CD4-positive, alpha-beta T cell (primary cell): ENCODE results near the gene ATG5. TPM values are rescaled to one million over a fixed set of nuclear protein-coding genes. Genes with fewer than 3 reads are reported as not detected.

Experiments
- ATAC-seq: fragments of 200-7000 bp; cut with Tn5 transposase; one replicate; pipeline ENCODE4 v1.10.0; 2022; ENCODE audit warnings: mild to moderate bottlenecking; ENCODE audit not compliant: poor library complexity
- CTCF ChIA-PET: fragments of 350-600 bp; sonication (Branson Sonifier 250); formaldehyde crosslinking; loops from one replicate; lab custom pipeline; 2021; ENCODE audit warnings: antibody characterized with exemption, inconsistent platforms; lab: Charles Lee
- POLR2A ChIA-PET: fragments of 350-600 bp; sonication (Branson Sonifier 250); formaldehyde crosslinking; loops from one replicate; lab custom pipeline; 2021; ENCODE audit warnings: antibody characterized with exemption, inconsistent platforms; lab: Charles Lee
- DNase-seq, 14 experiments: peaks; one replicate each; pipeline ENCODE4 v3.0.0-alpha.2; 2013 to 2020; ENCODE audit warnings: mixed read lengths in 2 of 14
- H3K27ac ChIP-seq, 2 donors: one replicate each; pipeline versions ENCODE4 v1.5.1 to v1.7.0; 2013; ENCODE audit warnings: low read length in 2 of 2, low read depth in 1 of 2, mild to moderate bottlenecking in 1 of 2
- H3K27me3 ChIP-seq, 2 experiments: 1 replicate in 1 of 2; 2 replicates in 1 of 2; pipeline versions ENCODE4 v1.6.1 to v1.7.0; 2013; ENCODE audit warnings: low read length in 2 of 2, control low read depth in 1 of 2, mild to moderate bottlenecking in 1 of 2, moderate library complexity in 1 of 2; ENCODE audit not compliant: insufficient read depth in 2 of 2, control insufficient read depth in 1 of 2
- H3K36me3 ChIP-seq: one replicate; pipeline ENCODE4 v1.6.1; 2013; ENCODE audit warnings: low read length, control low read depth; ENCODE audit not compliant: insufficient read depth
- H3K4me1 ChIP-seq: one replicate; pipeline ENCODE4 v1.6.1; 2013; ENCODE audit warnings: low read length, control low read depth; ENCODE audit not compliant: insufficient read depth
- H3K4me3 ChIP-seq: one replicate; pipeline ENCODE4 v1.5.1; 2013; ENCODE audit warnings: mild to moderate bottlenecking, low read length, moderate library complexity
- H3K9me3 ChIP-seq, 2 experiments: 1 replicate in 1 of 2; 2 replicates in 1 of 2; pipeline versions ENCODE4 v1.6.1 to v1.7.0; 2013; ENCODE audit warnings: low read length in 2 of 2, mild to moderate bottlenecking in 2 of 2, control low read depth in 1 of 2, moderate library complexity in 1 of 2; ENCODE audit not compliant: control insufficient read depth in 1 of 2, insufficient read depth in 1 of 2
- H3K27ac Mint-ChIP-seq: one replicate; pipeline ENCODE4 v1.8.0; 2020; ENCODE audit warnings: mixed read lengths
- H3K27me3 Mint-ChIP-seq: one replicate; pipeline ENCODE4 v1.8.0; 2021; ENCODE audit warnings: mixed read lengths
- H3K36me3 Mint-ChIP-seq: one replicate; pipeline ENCODE4 v1.8.0; 2021; ENCODE audit warnings: low read depth, mixed read lengths
- H3K4me1 Mint-ChIP-seq: one replicate; pipeline ENCODE4 v1.8.0; 2021; ENCODE audit warnings: low read depth, mixed read lengths
- H3K4me3 Mint-ChIP-seq: one replicate; pipeline ENCODE4 v1.8.0; 2020; ENCODE audit warnings: mild to moderate bottlenecking, mixed read lengths
- H3K9me3 Mint-ChIP-seq: one replicate; pipeline ENCODE4 v1.8.0; 2020; ENCODE audit warnings: mixed read lengths
- CTCF ChIP-seq: fragments of 200-600 bp; IDR thresholded peaks from one replicate; pipeline ENCODE4 v1.8.0; 2022; ENCODE audit warnings: antibody characterized with exemption, mild to moderate bottlenecking
- intact Hi-C, 2 experiments: fragments of 100-400 bp; cut with DNase I in 1 of 2; cut with micrococcal nuclease in 1 of 2; formaldehyde crosslinking; loops; one replicate each; pipeline versions ENCODE4 v1.15.1 to v1.9.0; 2023 to 2025; cut with DNase I, micrococcal nuclease
- total RNA-seq, 174 experiments: library from RNA in 2 of 174; stranded (reverse) in 2 of 174; gene quantifications; one replicate each; pipeline ENCODE4 v1.2.3 and lab custom pipeline; 2021 to 2026

Gene ATG5
- total RNA-seq, 2 experiments from 2014 or later: 19.4 to 23.2 TPM

- Histone ChIP-seq H3K4me3 (peak overlapping the region; percentile 13), H3K4me1 (peaks cover 19% of the 10 kb centered on the region), H3K27me3 (no peaks in the 10 kb centered on the region), H3K36me3 (no peaks in the 10 kb centered on the region), H3K27ac (peak overlapping the region in 1 of 2 donors; percentile 12), H3K9me3 (no peaks in the 10 kb centered on the region)
- TF ChIP-seq CTCF: no peak
- CTCF ChIA-PET: interaction anchor here (0.7 to 1.3 kb wide), 3 partner anchors 28 to 246 kb away, joined by 3 to 5 read pairs (median 4); no protein-coding TSS in a partner anchor
- peak overlapping the region; percentile 76 for H3K4me3 Mint-ChIP-seq
- ATAC-seq (peak; percentile 78), DNase-seq (peak in 6 of 14 experiments; percentile 5 to 85 (median 54))
- POLR2A ChIA-PET: interaction anchor here (0.7 to 2.1 kb wide), 9 partner anchors 10 to 405 kb away, joined by 3 to 14 read pairs (median 4); no protein-coding TSS in a partner anchor
- H3K36me3 Mint-ChIP-seq: peaks cover 21% of the 10 kb centered on the region
- no peaks in the 10 kb centered on the region for H3K27me3 Mint-ChIP-seq
- peak overlapping the region; percentile 81 for H3K27ac Mint-ChIP-seq
- H3K4me1 Mint-ChIP-seq: peaks cover 41% of the 10 kb centered on the region
- no peaks in the 10 kb centered on the region for H3K9me3 Mint-ChIP-seq
- intact Hi-C loops: loop anchor here in 1 of 2 experiments (1.0 to 2.0 kb wide), 2 partner anchors 97 to 200 kb away; no protein-coding TSS in a partner anchor
These were observed 130.3 kb downstream of the ATG5 start for GRCh38 chr6:106194949-106195921.

- POLR2A ChIA-PET: interaction anchor here (0.8 kb wide), 2 partner anchors 14 to 95 kb away, joined by 3 read pairs; no protein-coding TSS in a partner anchor
- H3K36me3 Mint-ChIP-seq: peaks cover 17% of the 10 kb centered on the region
- H3K4me3 Mint-ChIP-seq: no peak overlapping the region
- no peak overlapping the region for H3K27ac Mint-ChIP-seq
- no peaks in the 10 kb centered on the region for H3K27me3 Mint-ChIP-seq
- ATAC-seq (no peak), DNase-seq (no peak)
- Histone ChIP-seq H3K9me3 (no peaks in the 10 kb centered on the region), H3K4me3 (no peak overlapping the region), H3K4me1 (peaks cover 19% of the 10 kb centered on the region), H3K36me3 (no peaks in the 10 kb centered on the region), H3K27me3 (no peaks in the 10 kb centered on the region), H3K27ac (no peak overlapping the region)
- CTCF ChIA-PET: interaction anchor here (0.8 to 1.8 kb wide), 4 partner anchors 10 to 107 kb away, joined by 3 to 4 read pairs (median 3); partner anchors contain the start of gene PRDM1
- H3K9me3 Mint-ChIP-seq: no peaks in the 10 kb centered on the region
- no peak for TF ChIP-seq CTCF
- intact Hi-C loops: no loop called here
- H3K4me1 Mint-ChIP-seq: peaks cover 44% of the 10 kb centered on the region
These were observed 132.7 kb downstream of the ATG5 start for GRCh38 chr6:106192824-106193223.

GRCh38 chr6:106188104-106188794 is 137.3 kb downstream of the ATG5 start:
- H3K27ac ChIP-seq: no peak overlapping the region
- peaks cover 4% of the 10 kb centered on the region for H3K36me3 ChIP-seq
- CTCF ChIA-PET: interaction anchor here (1.1 kb wide), 1 partner anchor 35 kb away, joined by 3 read pairs; no protein-coding TSS in a partner anchor
- H3K9me3 ChIP-seq: no peaks in the 10 kb centered on the region
- intact Hi-C loops: no loop called here
- H3K4me3 ChIP-seq: no peak overlapping the region
- Mint-ChIP-seq H3K36me3 (peaks cover 20% of the 10 kb centered on the region), H3K4me3 (no peak overlapping the region), H3K4me1 (peaks cover 45% of the 10 kb centered on the region), H3K27me3 (no peaks in the 10 kb centered on the region), H3K9me3 (no peaks in the 10 kb centered on the region), H3K27ac (no peak overlapping the region)
- peaks cover 5% of the 10 kb centered on the region for H3K4me1 ChIP-seq
- TF ChIP-seq CTCF: no peak
- DNase-seq: no peak
- no peaks in the 10 kb centered on the region for H3K27me3 ChIP-seq
- POLR2A ChIA-PET: interaction anchor here (1.2 kb wide), 1 partner anchor 76 kb away, joined by 3 read pairs; no protein-coding TSS in a partner anchor
- ATAC-seq: no peak
